NAMALWA (cell line): ENCODE results near the gene TPGS2.
A peak's percentile ranks its signal among the peaks of the same experiment; 100 is the strongest.
"Not testable (repeated sequence)": the region's sequence is repeated elsewhere in the genome, so short reads cannot be mapped to it uniquely, and the experiment has no call there.

Experiments
- DNase-seq: peaks from one replicate; pipeline ENCODE4 v3.0.0-alpha.2; 2015; ENCODE audit warnings: low spot score

Gene TPGS2

GRCh38 chr18:36821681-36822080 is 7.1 kb downstream of the TPGS2 start:
- DNase-seq, result no peak

GRCh38 chr18:36819621-36820020 is 9.2 kb downstream of the TPGS2 start:
- DNase-seq, result no peak

GRCh38 chr18:36818652-36819051 is 10.2 kb downstream of the TPGS2 start:
- no peak for DNase-seq

GRCh38 chr18:36817039-36817438 is 11.8 kb downstream of the TPGS2 start:
- DNase-seq, result no peak

- not testable (repeated sequence) for DNase-seq
Measured at GRCh38 chr18:36816096-36816495, 12.7 kb downstream of the TPGS2 start.

- DNase-seq, result no peak
Measured at GRCh38 chr18:36814994-36815393, 13.8 kb downstream of the TPGS2 start.

GRCh38 chr18:36813824-36814223 is 15.0 kb downstream of the TPGS2 start:
- no peak for DNase-seq

- DNase-seq, result no peak
Measured at GRCh38 chr18:36813101-36813775, 15.6 kb downstream of the TPGS2 start.

GRCh38 chr18:36812678-36813077 is 16.1 kb downstream of the TPGS2 start:
- DNase-seq, result no peak

GRCh38 chr18:36811955-36812354 is 16.8 kb downstream of the TPGS2 start:
- no peak for DNase-seq

- no peak for DNase-seq
Measured at GRCh38 chr18:36811430-36811829, 17.4 kb downstream of the TPGS2 start.

GRCh38 chr18:36809590-36810381 is 19.0 kb downstream of the TPGS2 start:
- peak; percentile 82 for DNase-seq

GRCh38 chr18:36808681-36809080 is 20.1 kb downstream of the TPGS2 start:
- no peak for DNase-seq

- no peak for DNase-seq
Measured at GRCh38 chr18:36805105-36805504, 23.7 kb downstream of the TPGS2 start.

GRCh38 chr18:36798738-36799473 is 29.9 kb downstream of the TPGS2 start:
- DNase-seq, result no peak

GRCh38 chr18:36792634-36793283 is 36.0 kb downstream of the TPGS2 start:
- no peak for DNase-seq

GRCh38 chr18:36786686-36787085 is 42.1 kb downstream of the TPGS2 start:
- DNase-seq, result no peak

- no peak for DNase-seq
Measured at GRCh38 chr18:36783792-36784191, 45.0 kb downstream of the TPGS2 start.

- no peak for DNase-seq
Measured at GRCh38 chr18:36782710-36783109, 46.1 kb downstream of the TPGS2 start.

GRCh38 chr18:36780748-36781147 is 48.1 kb downstream of the TPGS2 start:
- no peak for DNase-seq

GRCh38 chr18:36777566-36777965 is 51.2 kb downstream of the TPGS2 start:
- no peak for DNase-seq

GRCh38 chr18:36776650-36777049 is 52.2 kb downstream of the TPGS2 start:
- no peak for DNase-seq
